HG02938 (cell line): ENCODE data around the gene ZDHHC15.
"Not testable (repeated sequence)": the region's sequence is repeated elsewhere in the genome, so short reads cannot be mapped to it uniquely, and the experiment has no call there.

Source experiments
- ATAC-seq: cut with Tn5 transposase; IDR thresholded peaks from one replicate; pipeline ENCODE4 v1.9.1; 2021; ENCODE audit warnings: mild to moderate bottlenecking, moderate library complexity; ENCODE audit not compliant: unreplicated experiment

ZDHHC15 gene, protein sequence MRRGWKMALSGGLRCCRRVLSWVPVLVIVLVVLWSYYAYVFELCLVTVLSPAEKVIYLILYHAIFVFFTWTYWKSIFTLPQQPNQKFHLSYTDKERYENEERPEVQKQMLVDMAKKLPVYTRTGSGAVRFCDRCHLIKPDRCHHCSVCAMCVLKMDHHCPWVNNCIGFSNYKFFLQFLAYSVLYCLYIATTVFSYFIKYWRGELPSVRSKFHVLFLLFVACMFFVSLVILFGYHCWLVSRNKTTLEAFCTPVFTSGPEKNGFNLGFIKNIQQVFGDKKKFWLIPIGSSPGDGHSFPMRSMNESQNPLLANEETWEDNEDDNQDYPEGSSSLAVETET

GRCh38 chrX:75522565-75523431 lies at the start of gene ZDHHC15:
Gene ZDHHC15, minus strand, starts transcription at chrX:75523037. Its CDS starts 13 bp downstream, at chrX:75523024.
- ATAC-seq: no peak

DNA sequence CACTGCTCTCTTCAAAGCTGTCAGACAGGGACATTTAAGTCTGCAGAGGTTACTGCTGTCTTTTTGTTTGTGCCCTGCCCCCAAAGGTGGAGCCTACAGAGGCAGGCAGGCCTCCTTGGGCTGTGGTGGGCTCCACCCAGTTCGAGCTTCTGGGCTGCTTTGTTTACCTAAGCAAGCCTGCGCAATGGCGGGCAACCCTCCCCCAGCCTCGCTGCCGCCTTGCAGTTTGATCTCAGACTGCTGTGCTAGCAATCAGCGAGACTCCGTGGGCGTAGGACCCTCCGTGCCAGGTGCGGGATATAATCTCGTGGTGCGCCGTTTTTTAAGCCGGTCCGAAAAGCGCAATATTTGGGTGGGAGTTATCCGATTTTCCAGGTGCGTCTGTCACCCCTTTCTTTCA lies 37.7 kb upstream of the ZDHHC15 start:
- ATAC-seq: not testable (repeated sequence)

GRCh38 chrX:75547783-75548182 lies 24.9 kb upstream of the ZDHHC15 start:
- ATAC-seq: no peak

- ATAC-seq: no peak
These were observed 24.1 kb upstream of the ZDHHC15 start for GRCh38 chrX:75546724-75547511.

- ATAC-seq: no peak
These were observed 21.9 kb upstream of the ZDHHC15 start for GRCh38 chrX:75544786-75545185.

DNA sequence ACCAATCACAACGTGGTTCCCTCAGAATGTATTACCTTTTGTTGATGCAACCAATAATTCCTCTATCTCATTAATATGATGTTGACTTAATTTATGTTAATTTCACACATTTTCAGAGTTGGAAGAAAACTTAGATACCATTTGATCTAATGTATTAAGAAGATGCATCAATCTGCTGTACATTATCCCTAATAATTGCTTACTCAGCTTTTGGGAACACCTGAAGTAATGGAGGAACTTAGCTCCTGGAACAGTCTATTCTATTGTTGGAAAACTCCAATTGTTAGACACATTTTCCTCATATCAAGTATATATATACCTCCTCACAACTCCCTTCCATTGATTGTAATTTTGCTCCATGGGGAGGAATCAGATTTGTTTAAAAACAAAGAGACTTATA lies 38.9 kb downstream of the ZDHHC15 start:
- ATAC-seq: no peak

- ATAC-seq: not testable (repeated sequence)
These were observed 61.1 kb downstream of the ZDHHC15 start for GRCh38 chrX:75461780-75462179.

DNA sequence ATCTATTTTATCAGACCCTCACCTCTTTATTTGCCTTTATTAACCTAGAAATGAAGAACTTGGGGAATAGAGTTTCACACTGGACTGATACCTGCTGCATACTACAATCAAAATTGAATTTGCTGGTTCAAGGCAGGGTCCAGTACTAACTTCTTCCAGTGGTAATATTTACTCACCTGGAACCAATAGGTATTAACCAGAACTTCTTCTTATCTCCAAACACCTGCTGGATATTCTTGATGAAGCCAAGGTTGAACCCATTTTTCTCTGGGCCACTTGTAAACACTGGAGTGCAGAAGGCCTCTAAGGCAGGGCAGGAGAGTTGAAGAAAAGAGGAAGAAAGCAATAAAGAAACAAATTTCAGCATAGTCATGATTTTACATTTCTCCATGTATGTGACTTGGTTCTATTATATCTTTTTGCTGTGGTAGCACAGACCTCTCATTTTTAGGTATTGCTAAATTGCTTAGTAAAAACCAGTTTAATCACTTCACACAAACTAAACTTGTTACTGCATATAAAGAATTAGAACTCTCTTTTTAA lies 101.1 kb downstream of the ZDHHC15 start:
- no peak for ATAC-seq

DNA sequence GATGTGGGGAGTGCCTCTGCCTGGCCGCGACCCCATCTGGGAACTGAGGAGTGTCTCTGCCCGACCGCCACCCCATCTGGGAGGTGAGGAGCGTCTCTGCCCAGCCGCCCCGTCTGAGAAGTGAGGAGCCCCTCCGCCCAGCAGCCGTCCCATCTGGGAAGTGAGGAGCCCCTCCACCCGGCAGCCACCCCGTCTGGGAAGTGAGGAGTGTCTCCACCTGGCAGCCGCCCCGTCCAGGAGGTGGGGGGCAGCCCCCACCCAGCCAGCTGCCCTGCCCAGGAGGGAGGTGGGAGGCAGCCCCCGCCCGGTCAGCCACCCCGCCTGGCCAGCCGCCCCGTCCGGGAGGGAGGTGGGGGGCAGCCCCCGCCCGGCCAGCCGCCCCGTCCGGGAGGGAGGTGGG lies 115.7 kb downstream of the ZDHHC15 start:
- ATAC-seq: not testable (repeated sequence)

GRCh38 chrX:75390470-75390869 lies 132.4 kb downstream of the ZDHHC15 start:
- ATAC-seq: no peak

DNA sequence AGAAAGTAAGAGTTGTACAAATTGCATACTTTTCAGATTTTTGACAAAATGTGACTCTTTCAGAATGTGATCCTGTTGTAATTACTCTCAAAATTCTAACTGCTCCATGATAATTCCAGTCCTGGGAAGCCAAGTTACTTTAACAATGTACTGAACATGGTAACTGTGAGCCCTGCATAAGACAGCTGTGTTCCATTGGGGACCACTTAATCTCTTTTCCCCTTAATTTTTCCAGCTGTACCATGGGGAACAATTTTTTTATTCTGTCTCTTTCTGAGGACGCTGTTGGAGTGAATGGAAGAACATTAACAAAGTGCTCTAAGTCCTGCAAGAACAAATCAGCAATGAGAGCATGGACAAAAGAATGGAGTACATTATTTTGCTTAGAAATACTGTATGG lies 153.1 kb downstream of the ZDHHC15 start:
- no peak for ATAC-seq

DNA sequence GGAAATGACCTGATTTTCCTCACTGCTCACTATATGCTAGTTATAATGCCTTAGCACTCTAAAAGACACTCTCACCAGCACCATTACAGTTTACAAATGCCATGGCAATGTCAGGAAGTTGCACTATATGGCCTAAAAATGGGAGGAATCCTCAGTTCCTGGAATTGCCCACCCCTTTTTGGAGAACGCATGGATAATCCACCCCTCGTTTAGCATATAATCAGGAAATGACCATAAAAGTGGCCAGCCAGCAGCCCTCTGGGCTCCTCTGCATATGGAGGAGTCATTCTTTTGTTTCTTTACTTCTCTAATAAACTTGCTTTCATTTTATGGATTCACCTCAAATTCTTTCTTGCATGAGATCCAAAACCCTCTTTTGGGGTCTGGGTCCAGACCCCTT lies 156.0 kb downstream of the ZDHHC15 start:
- ATAC-seq: no peak

DNA sequence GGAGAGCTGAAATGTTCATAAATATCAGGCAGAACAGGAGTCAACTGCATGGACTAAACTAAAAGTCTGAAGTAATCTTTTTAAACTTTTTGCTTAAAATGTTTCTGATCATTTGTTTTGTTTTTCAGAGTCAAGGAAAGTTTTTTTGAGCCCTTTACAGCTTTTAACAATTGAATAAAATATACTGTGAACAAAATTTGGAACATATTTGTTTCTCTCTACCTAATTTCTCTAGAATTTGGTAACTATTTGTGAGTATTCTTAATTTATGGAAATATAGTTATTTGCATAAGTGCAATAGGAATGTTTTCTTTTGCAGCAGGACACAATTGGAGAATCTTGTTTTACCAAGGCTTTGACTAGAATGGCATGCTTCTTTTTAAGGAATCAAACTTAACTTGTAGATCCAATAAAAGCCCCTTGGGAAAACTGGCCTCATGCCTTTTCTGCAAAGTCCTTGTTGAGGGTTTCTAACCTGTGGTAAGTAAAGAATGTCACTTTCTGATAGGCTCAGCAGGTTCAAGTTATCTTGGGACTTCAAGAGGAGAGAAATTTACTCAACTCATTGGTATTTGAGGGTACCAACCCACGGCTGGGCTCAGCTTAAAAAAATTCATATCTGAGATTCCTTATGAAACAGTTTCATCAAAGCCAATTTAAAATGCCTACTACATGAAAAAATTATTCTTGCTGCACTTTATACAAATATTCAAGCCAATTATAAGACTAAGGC lies 157.4 kb downstream of the ZDHHC15 start:
- no peak for ATAC-seq

DNA sequence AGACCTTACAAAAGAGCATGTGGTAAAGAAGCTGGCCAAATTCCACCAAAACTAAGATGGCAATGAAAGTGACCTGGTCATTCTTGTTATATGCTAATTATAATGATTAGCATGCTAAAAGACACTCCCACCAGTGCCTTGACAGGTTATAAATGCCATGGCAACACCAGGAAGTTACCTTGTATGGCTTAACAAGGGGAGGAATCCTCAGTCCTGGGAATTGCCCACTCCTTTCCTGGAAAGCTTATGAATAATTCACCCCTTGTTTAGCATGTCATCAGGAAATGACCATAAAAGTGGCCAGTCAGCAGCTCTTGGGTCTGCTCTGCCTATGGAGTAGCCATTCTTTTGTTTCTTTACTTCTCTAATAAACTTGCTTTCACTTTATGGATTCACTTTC lies 161.0 kb downstream of the ZDHHC15 start:
- ATAC-seq: no peak

DNA sequence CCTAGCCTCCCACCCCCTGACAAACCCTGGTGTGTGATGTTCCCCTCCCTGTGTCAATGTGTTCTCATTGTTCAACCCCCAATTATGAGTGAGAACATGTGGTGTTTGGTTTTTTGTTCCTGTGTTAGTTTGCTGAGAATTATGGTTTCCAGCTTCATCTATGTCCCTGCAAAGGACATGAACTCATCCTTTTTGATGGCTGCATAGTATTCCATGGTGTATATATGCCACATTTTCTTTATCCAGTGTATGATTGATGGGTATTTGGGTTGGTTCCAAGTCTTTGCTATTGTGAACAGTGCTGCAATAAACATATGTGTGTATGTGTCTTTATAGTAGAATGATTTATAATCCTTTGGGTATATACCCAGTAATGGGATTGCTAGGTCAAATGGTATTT lies 174.2 kb downstream of the ZDHHC15 start:
- not testable (repeated sequence) for ATAC-seq

GRCh38 chrX:75337525-75337924 lies 185.3 kb downstream of the ZDHHC15 start:
- no peak for ATAC-seq

DNA sequence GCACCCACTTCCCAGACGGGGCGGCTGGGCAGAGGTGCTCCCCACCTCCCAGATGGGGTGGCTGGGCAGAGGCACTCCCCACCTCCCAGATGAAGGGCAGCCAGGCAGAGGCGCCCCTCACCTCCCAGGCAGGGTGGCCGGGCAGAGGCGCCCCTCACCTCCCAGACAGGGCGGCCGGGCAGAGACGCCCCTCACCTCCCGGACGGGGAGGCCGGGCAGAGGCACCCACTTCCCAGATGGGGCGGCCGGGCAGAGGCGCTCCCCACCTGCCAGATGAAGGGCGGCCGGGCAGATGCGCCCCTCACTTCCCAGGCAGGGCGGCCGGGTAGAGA lies 187.7 kb downstream of the ZDHHC15 start:
- no peak for ATAC-seq

DNA sequence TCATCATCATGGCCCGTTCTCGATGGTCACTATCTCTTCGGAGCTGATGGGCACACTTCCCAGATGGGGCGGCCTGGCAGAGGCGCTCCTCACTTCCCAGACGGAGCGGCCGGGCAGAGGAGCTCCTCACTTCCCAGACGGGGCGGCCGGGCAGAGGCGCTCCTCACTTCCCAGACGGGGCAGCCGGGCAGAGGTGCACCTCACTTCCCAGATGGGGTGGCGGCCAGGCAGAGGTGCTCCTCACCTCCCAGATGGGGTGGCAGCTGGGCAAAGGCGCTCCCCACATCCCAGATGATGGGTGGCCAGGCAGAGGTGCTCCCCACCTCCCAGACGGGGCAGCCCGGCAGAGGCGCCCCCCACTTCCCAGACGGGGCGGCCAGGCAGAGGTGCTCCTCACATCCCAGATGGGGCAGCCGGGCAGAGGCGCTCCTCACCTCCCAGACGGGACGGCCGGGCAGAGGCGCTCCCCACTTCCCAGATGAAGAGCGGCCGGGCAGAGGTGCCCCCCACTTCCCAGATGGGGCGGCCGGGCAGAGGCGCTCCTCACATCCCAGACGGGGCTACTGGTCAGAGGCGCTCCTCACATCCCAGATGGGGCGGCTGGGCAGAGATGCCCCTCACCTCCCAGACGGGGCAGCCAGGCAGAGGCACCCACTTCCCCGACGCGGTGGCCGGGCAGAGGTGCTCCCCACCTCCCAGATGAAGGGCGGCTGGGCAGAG lies 188.3 kb downstream of the ZDHHC15 start:
- not testable (repeated sequence) for ATAC-seq

- no peak for ATAC-seq
These were observed 195.2 kb downstream of the ZDHHC15 start for GRCh38 chrX:75327607-75328006.
